Stimulated activated CD4-positive, alpha-beta T cell treated with anti-CD3 and anti-CD28 coated beads, Interleukin-12 subunit alpha, Interleukin-12 subunit beta, amount 100 ng/mL, for 48 hours (primary cell): ENCODE data around the gene HDAC8.

Source experiments
- DNase-seq, 3 donors: peaks; one replicate each; pipeline ENCODE4 v3.0.0-alpha.2; 2020; ENCODE audit warnings: low read depth in 2 of 3, low spot score in 1 of 3

The HDAC8 gene

GRCh38 chrX:72381439-72382201 is 191.0 kb downstream of the HDAC8 start:
- DNase-seq = no peak

- no peak for DNase-seq
These were observed 196.5 kb downstream of the HDAC8 start for GRCh38 chrX:72376124-72376523.

GRCh38 chrX:72373136-72373535 is 199.5 kb downstream of the HDAC8 start:
- no peak for DNase-seq

- no peak for DNase-seq
These were observed 199.9 kb downstream of the HDAC8 start for GRCh38 chrX:72372735-72373134.

GRCh38 chrX:72371405-72371804 is 201.2 kb downstream of the HDAC8 start:
- DNase-seq = no peak

GRCh38 chrX:72368796-72369195 is 203.8 kb downstream of the HDAC8 start:
- DNase-seq = no peak

- no peak for DNase-seq
These were observed 205.1 kb downstream of the HDAC8 start for GRCh38 chrX:72367516-72367915.

GRCh38 chrX:72366701-72367454 is 205.8 kb downstream of the HDAC8 start:
- DNase-seq = no peak

GRCh38 chrX:72366178-72366577 is 206.5 kb downstream of the HDAC8 start:
- no peak for DNase-seq

GRCh38 chrX:72365126-72365525 is 207.5 kb downstream of the HDAC8 start:
- DNase-seq = no peak

- DNase-seq = no peak
These were observed 212.3 kb downstream of the HDAC8 start for GRCh38 chrX:72360326-72360725.

GRCh38 chrX:72358313-72358712 is 214.3 kb downstream of the HDAC8 start:
- DNase-seq = no peak

GRCh38 chrX:72352786-72353185 is 219.9 kb downstream of the HDAC8 start:
- no peak for DNase-seq

GRCh38 chrX:72351606-72352334 is 220.9 kb downstream of the HDAC8 start:
- DNase-seq = no peak

- peak in 2 of 3 donors; percentile 12 to 14 for DNase-seq
These were observed 223.5 kb downstream of the HDAC8 start for GRCh38 chrX:72349190-72349589.

- peak in 2 of 3 donors; percentile 8 to 11 for DNase-seq
These were observed 224.2 kb downstream of the HDAC8 start for GRCh38 chrX:72348247-72348979.

GRCh38 chrX:72347366-72347765 is 225.3 kb downstream of the HDAC8 start:
- DNase-seq = no peak

GRCh38 chrX:72346302-72346949 is 226.2 kb downstream of the HDAC8 start:
- DNase-seq = no peak

GRCh38 chrX:72340626-72341025 is 232.0 kb downstream of the HDAC8 start:
- DNase-seq = no peak

- DNase-seq = no peak
These were observed 232.6 kb downstream of the HDAC8 start for GRCh38 chrX:72340041-72340440.

- DNase-seq = no peak
These were observed 242.5 kb downstream of the HDAC8 start for GRCh38 chrX:72330131-72330530.
